Gastrocnemius medialis (tissue), 4 donors: ENCODE data around the gene SEMA5B.

Experiments used
- CTCF ChIP-seq, 5 experiments: fragments of 450-650 bp in 3 of 5; fragments of 200-600 bp in 2 of 5; sonication (generic) in 2 of 5; IDR thresholded peaks in 4 of 5; conservative IDR thresholded peaks in 1 of 5; 1 replicate in 4 of 5; 2 replicates in 1 of 5; pipeline ENCODE4 v1.5.1; 2016 to 2019; ENCODE audit warnings: antibody characterized with exemption in 5 of 5, mild to moderate bottlenecking in 3 of 5, moderate library complexity in 3 of 5
- POLR2A ChIP-seq, 2 donors: fragments of 450-650 bp; IDR thresholded peaks; one replicate each; pipeline ENCODE4 v1.6.1; 2017; ENCODE audit warnings: antibody characterized with exemption in 2 of 2, mild to moderate bottlenecking in 2 of 2, moderate library complexity in 2 of 2

DNA sequence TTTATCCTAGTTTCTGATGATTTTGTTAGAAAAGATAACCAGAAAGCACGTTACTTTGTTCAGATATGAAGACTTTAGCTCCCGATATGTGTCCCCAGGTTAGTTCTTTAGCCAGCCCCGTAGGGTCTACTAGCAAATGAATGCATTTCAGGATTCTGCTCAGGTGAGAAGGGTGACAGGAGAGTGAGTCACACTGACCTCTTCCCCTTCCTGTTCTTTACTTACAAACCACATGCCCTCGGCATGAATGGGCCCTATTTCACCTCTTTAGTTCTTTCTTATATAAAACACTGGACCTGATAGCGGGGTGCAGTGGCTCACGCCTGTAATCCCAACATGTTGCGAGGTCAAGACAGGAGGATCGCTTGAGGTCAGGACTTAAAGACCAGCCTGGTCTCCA lies 134.3 kb downstream of the SEMA5B start:
- TF ChIP-seq POLR2A (IDR thresholded peaks at IDR 0.05) (no peak), CTCF (IDR thresholded peaks at IDR 0.05 in 4 of 5, conservative IDR thresholded peaks at IDR 0.05 in 1 of 5) (no peak)
